Neural cell (in vitro differentiated cells): Measurements from ENCODE around the gene APBB1IP. TPM values are rescaled to one million over a fixed set of nuclear protein-coding genes. Genes with fewer than 3 reads are reported as not detected.

Experiments
- H2AFZ ChIP-seq: fragments of 200-600, 300-800 bp; sonication (generic), shearing (Covaris generic); 2 replicates; pipeline ENCODE4 v1.6.0; 2014; ENCODE audit warnings: low read depth, mild to moderate bottlenecking, antibody characterized with exemption, low read length, moderate library complexity
- H3F3A ChIP-seq: fragments of 200-600 bp; shearing (Covaris generic); 2 replicates; pipeline ENCODE4 v1.6.1; 2016; ENCODE audit warnings: mild to moderate bottlenecking, moderate library complexity, mixed read lengths, antibody characterized with exemption, low read length; ENCODE audit not compliant: insufficient read depth, poor library complexity, severe bottlenecking
- H3K27ac ChIP-seq: fragments of 200-600, 300-800 bp; sonication (generic), shearing (Covaris generic); 2 replicates; pipeline ENCODE4 v1.5.1; 2014; ENCODE audit warnings: mild to moderate bottlenecking, low read length, moderate library complexity
- H3K27me3 ChIP-seq: fragments of 300-800, 200-600 bp; sonication (generic), shearing (Covaris generic); 2 replicates; pipeline ENCODE4 v1.6.0; 2014; ENCODE audit warnings: mild to moderate bottlenecking, low read depth, low read length, moderate library complexity; ENCODE audit not compliant: insufficient read depth
- H3K36me3 ChIP-seq: fragments of 300-800, 200-600 bp; sonication (generic), shearing (Covaris generic); 2 replicates; pipeline ENCODE4 v1.5.1; 2014; ENCODE audit warnings: mild to moderate bottlenecking, antibody characterized with exemption, low read length, moderate library complexity; ENCODE audit not compliant: insufficient read depth
- H3K4me2 ChIP-seq: fragments of 300-800, 200-600 bp; sonication (generic), shearing (Covaris generic); 2 replicates; pipeline ENCODE4 v1.6.0; 2014; ENCODE audit warnings: mild to moderate bottlenecking, low read length
- H3K4me3 ChIP-seq: fragments of 300-800, 200-600 bp; sonication (generic), shearing (Covaris generic); 2 replicates; pipeline ENCODE4 v1.5.1; 2014; ENCODE audit warnings: mild to moderate bottlenecking, low read length, moderate library complexity
- H3K79me2 ChIP-seq: fragments of 200-600 bp; shearing (Covaris generic); replicated peaks from 2 replicates; pipeline ENCODE4 v1.6.0; 2014; ENCODE audit warnings: mild to moderate bottlenecking, low read length, moderate library complexity; ENCODE audit not compliant: insufficient read depth
- H3K9ac ChIP-seq: fragments of 300-800, 200-600 bp; sonication (generic), shearing (Covaris generic); 2 replicates; pipeline ENCODE4 v1.6.1; 2016; ENCODE audit warnings: mild to moderate bottlenecking, low read length, mixed read lengths
- H3K9me2 ChIP-seq: fragments of 200-600 bp; shearing (Covaris generic); 2 replicates; pipeline ENCODE4 v1.6.1; 2016; ENCODE audit warnings: mild to moderate bottlenecking, low read length, mixed read lengths; ENCODE audit not compliant: insufficient read depth
- H3K9me3 ChIP-seq: fragments of 200-600, 300-800 bp; sonication (generic), shearing (Covaris generic); 2 replicates; pipeline ENCODE4 v1.6.1; 2016; ENCODE audit warnings: mild to moderate bottlenecking, mixed run types, low read length, moderate library complexity, mixed read lengths
- H4K20me1 ChIP-seq: fragments of 200-600 bp; shearing (Covaris generic); 2 replicates; pipeline ENCODE4 v1.6.1; 2016; ENCODE audit warnings: mild to moderate bottlenecking, mixed run types; ENCODE audit not compliant: insufficient read depth
- EP300 ChIP-seq: fragments of 450-650 bp; conservative IDR thresholded peaks from 2 replicates; pipeline ENCODE4 v1.6.1; 2014; ENCODE audit warnings: antibody characterized with exemption, mild to moderate bottlenecking, moderate library complexity; ENCODE audit not compliant: poor library complexity, severe bottlenecking
- EZH2 ChIP-seq: fragments of 200-600, 300-800 bp; shearing (Covaris generic), sonication (generic); IDR thresholded peaks from 2 replicates; pipeline ENCODE4 v1.6.1; 2014; ENCODE audit warnings: antibody characterized with exemption, low read length, borderline replicate concordance, mild to moderate bottlenecking; ENCODE audit not compliant: insufficient read depth, poor library complexity, severe bottlenecking
- MXI1 ChIP-seq: fragments of 450-650 bp; conservative IDR thresholded peaks from 2 replicates; pipeline ENCODE4 v1.6.1; 2014; ENCODE audit warnings: antibody characterized with exemption, mild to moderate bottlenecking; ENCODE audit not compliant: poor library complexity, severe bottlenecking
- POLR2AphosphoS5 ChIP-seq: IDR thresholded peaks from 2 replicates; pipeline ENCODE4 v1.6.1; 2012
- RAD21 ChIP-seq: fragments of 450-650 bp; conservative IDR thresholded peaks from 2 replicates; pipeline ENCODE4 v1.6.1; 2014; ENCODE audit warnings: antibody characterized with exemption, mild to moderate bottlenecking, moderate library complexity
- SMC3 ChIP-seq: fragments of 450-650 bp; conservative IDR thresholded peaks from 2 replicates; pipeline ENCODE4 v1.6.1; 2014; ENCODE audit warnings: antibody characterized with exemption, mild to moderate bottlenecking, moderate library complexity; ENCODE audit not compliant: poor library complexity
- TAF1 ChIP-seq: IDR thresholded peaks from 2 replicates; pipeline ENCODE4 v1.6.1; 2012; ENCODE audit warnings: low read depth
- polyA plus RNA-seq: library from polyadenylated mRNA; depleted of rRNA; stranded (reverse); fragments of >200 nt; gene quantifications from 2 replicates; pipeline ENCODE4 v1.2.3, GENCODE V29; 2014
- TF ChIP-seq, protein P1 (sequence below): IDR thresholded peaks from 2 replicates; pipeline ENCODE4 v1.6.1; 2012; ENCODE audit warnings: borderline replicate concordance
- TF ChIP-seq, protein P2 (sequence below): fragments of 450-650 bp; IDR thresholded peaks from 2 replicates; pipeline ENCODE4 v1.5.1; 2014; ENCODE audit warnings: antibody characterized with exemption, mild to moderate bottlenecking, moderate library complexity; ENCODE audit not compliant: poor library complexity, severe bottlenecking

The APBB1IP gene
- polyA plus RNA-seq, 1 donor from 2014 or later, result not detected

DNA sequence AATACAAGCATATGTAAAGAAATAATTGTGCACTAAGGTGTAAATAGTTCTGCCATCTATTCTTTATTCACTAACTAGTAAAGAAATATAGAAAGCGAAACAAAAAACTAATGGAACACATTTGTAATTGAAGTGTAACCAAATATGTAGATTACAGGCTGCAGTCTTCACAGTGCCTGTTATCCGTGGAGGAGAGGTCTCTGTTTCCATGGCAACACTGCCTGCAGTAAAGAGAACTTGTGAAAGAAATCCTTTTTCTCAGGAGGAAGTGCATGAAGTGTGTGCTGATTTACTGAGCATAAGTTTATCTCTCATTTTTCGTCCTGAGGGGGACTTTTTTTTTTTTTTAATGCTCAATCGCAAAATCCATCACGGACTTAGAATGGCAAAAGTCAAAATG lies 102.5 kb downstream of the APBB1IP start:
- TF ChIP-seq EP300 (peak; percentile 14), MXI1 (no peak), TAF1 (no peak), SMC3 (peak; percentile 21), POLR2AphosphoS5 (no peak), RAD21 (peak; percentile 16)
- TF ChIP-seq, protein P1, sequence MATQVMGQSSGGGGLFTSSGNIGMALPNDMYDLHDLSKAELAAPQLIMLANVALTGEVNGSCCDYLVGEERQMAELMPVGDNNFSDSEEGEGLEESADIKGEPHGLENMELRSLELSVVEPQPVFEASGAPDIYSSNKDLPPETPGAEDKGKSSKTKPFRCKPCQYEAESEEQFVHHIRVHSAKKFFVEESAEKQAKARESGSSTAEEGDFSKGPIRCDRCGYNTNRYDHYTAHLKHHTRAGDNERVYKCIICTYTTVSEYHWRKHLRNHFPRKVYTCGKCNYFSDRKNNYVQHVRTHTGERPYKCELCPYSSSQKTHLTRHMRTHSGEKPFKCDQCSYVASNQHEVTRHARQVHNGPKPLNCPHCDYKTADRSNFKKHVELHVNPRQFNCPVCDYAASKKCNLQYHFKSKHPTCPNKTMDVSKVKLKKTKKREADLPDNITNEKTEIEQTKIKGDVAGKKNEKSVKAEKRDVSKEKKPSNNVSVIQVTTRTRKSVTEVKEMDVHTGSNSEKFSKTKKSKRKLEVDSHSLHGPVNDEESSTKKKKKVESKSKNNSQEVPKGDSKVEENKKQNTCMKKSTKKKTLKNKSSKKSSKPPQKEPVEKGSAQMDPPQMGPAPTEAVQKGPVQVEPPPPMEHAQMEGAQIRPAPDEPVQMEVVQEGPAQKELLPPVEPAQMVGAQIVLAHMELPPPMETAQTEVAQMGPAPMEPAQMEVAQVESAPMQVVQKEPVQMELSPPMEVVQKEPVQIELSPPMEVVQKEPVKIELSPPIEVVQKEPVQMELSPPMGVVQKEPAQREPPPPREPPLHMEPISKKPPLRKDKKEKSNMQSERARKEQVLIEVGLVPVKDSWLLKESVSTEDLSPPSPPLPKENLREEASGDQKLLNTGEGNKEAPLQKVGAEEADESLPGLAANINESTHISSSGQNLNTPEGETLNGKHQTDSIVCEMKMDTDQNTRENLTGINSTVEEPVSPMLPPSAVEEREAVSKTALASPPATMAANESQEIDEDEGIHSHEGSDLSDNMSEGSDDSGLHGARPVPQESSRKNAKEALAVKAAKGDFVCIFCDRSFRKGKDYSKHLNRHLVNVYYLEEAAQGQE, result no peak
- TF ChIP-seq, protein P2, sequence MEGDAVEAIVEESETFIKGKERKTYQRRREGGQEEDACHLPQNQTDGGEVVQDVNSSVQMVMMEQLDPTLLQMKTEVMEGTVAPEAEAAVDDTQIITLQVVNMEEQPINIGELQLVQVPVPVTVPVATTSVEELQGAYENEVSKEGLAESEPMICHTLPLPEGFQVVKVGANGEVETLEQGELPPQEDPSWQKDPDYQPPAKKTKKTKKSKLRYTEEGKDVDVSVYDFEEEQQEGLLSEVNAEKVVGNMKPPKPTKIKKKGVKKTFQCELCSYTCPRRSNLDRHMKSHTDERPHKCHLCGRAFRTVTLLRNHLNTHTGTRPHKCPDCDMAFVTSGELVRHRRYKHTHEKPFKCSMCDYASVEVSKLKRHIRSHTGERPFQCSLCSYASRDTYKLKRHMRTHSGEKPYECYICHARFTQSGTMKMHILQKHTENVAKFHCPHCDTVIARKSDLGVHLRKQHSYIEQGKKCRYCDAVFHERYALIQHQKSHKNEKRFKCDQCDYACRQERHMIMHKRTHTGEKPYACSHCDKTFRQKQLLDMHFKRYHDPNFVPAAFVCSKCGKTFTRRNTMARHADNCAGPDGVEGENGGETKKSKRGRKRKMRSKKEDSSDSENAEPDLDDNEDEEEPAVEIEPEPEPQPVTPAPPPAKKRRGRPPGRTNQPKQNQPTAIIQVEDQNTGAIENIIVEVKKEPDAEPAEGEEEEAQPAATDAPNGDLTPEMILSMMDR, result no peak
- Histone ChIP-seq H3K4me3 (peak overlapping the region; percentile 16), H2AFZ (no peak overlapping the region)

DNA sequence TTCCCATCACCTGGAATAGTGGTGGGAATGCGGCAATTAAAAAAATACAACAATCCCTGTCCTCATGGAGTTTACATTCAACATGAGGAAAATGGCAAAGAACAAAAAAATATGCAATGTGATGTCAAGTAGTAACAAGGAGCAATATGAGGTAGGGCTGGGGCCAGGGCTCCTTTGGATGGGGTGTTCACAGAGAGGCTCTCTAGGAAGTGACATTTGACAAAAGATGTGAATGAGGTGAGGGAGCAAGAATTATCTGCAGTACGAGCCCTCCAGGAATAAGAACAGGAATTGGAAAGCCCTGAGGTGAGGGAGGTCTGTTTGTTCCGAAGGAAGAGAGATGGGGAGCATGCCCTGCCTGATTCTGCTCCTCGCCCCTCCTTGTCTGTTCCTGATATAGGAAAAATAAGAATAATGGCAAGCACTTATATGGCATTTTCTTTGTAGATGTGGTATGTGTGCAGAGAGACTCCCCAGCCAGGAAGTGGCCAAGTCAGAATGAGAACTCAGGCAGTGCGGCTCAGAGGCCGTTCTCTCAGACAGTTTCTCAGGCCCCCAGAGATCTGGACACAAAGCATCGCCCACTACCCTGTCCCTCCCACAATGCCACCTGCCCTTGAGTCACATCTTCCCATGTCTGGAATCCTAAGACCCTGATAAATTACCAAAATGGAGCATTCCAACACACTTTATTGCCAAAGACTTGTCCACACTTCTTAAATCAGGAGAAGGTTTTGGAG lies 105.6 kb downstream of the APBB1IP start:
- Histone ChIP-seq H3K4me3 (no peak overlapping the region), H2AFZ (no peak overlapping the region), H3K9ac (no peak overlapping the region), H3K9me2 (no peaks in the 10 kb centered on the region), H3F3A (no peaks in the 10 kb centered on the region), H3K4me2 (no peak overlapping the region), H3K36me3 (no peaks in the 10 kb centered on the region), H3K79me2 (no peaks in the 10 kb centered on the region), H4K20me1 (no peaks in the 10 kb centered on the region), H3K27ac (no peak overlapping the region), H3K27me3 (no peaks in the 10 kb centered on the region), H3K9me3 (no peaks in the 10 kb centered on the region)
- TF ChIP-seq SMC3 (no peak), EP300 (no peak), EZH2 (no peak), TAF1 (no peak), MXI1 (no peak), RAD21 (no peak), POLR2AphosphoS5 (no peak)
- TF ChIP-seq, protein P1, result no peak
- TF ChIP-seq, protein P2, result no peak

More for the DNA sequence above, 102.5 kb downstream of the APBB1IP start:
- no peak overlapping the region for H3K9ac ChIP-seq
- no peaks in the 10 kb centered on the region for H3K9me2 ChIP-seq
- H3K4me2 ChIP-seq, result peak overlapping the region; percentile 53
- H3K27ac ChIP-seq, result peak overlapping the region; percentile 19
- no peaks in the 10 kb centered on the region for H3K27me3 ChIP-seq
- no peaks in the 10 kb centered on the region for H4K20me1 ChIP-seq
- H3K79me2 ChIP-seq, result no peaks in the 10 kb centered on the region
- H3K36me3 ChIP-seq, result no peaks in the 10 kb centered on the region
- no peaks in the 10 kb centered on the region for H3F3A ChIP-seq
- no peaks in the 10 kb centered on the region for H3K9me3 ChIP-seq
